Keratinocyte (primary cell): ENCODE data around the gene BAG1. TPM values are rescaled to one million over a fixed set of nuclear protein-coding genes. Genes with fewer than 3 reads are reported as not detected.

ENCODE experiments used
- DNase-seq: peaks from one replicate; pipeline ENCODE4 v3.0.0-alpha.2; 2011; ENCODE audit warnings: low read depth, missing footprints, low spot score
- FAIRE-seq: peaks from 2 replicates; lab custom pipeline; 2011; peaks lifted over from hg19 to GRCh38; lab: Jason Lieb, UNC
- H2AFZ ChIP-seq: 2 replicates; pipeline ENCODE4 v1.6.0; 2012; ENCODE audit warnings: low read length, control low read depth, inconsistent platforms; ENCODE audit not compliant: control insufficient read depth
- H3K27ac ChIP-seq: 2 replicates; pipeline ENCODE4 v1.5.1; 2011; ENCODE audit warnings: low read length; ENCODE audit not compliant: control insufficient read depth, insufficient read depth
- H3K27me3 ChIP-seq: 3 replicates; pipeline ENCODE4 v1.6.0; 2011; ENCODE audit warnings: low read length; ENCODE audit not compliant: control insufficient read depth, insufficient read depth; ENCODE audit errors: extremely low read depth
- H3K36me3 ChIP-seq, 2 experiments: 2 replicates in 1 of 2; 3 replicates in 1 of 2; pipeline ENCODE4 v1.5.1; 2011; ENCODE audit warnings: low read length in 2 of 2, mild to moderate bottlenecking in 1 of 2; ENCODE audit not compliant: control insufficient read depth in 2 of 2, insufficient read depth in 2 of 2; ENCODE audit errors: extremely low read depth in 1 of 2
- H3K4me1 ChIP-seq: 3 replicates; pipeline ENCODE4 v1.5.1; 2011; ENCODE audit warnings: low read length; ENCODE audit not compliant: control insufficient read depth, insufficient read depth; ENCODE audit errors: extremely low read depth
- H3K4me2 ChIP-seq: 3 replicates; pipeline ENCODE4 v1.6.0; 2011; ENCODE audit warnings: low read depth, low read length; ENCODE audit not compliant: control insufficient read depth, insufficient read depth; ENCODE audit errors: extremely low read depth
- H3K4me3 ChIP-seq, 3 experiments: fragments of 200-600 bp in 1 of 3; sonication (generic) in 1 of 3; 2 replicates in 2 of 3; 3 replicates in 1 of 3; pipeline ENCODE4 v1.5.1; 2011 to 2016; ENCODE audit warnings: low read length in 3 of 3, mild to moderate bottlenecking in 3 of 3, control low read depth in 2 of 3, inconsistent platforms in 1 of 3, low read depth in 1 of 3, mixed read lengths in 1 of 3, mixed run types in 1 of 3, moderate library complexity in 1 of 3; ENCODE audit not compliant: control insufficient read depth in 2 of 3, insufficient read depth in 2 of 3; ENCODE audit errors: extremely low read depth in 1 of 3
- H3K79me2 ChIP-seq: 2 replicates; pipeline ENCODE4 v1.6.0; 2012; ENCODE audit warnings: low read length; ENCODE audit not compliant: control insufficient read depth, insufficient read depth
- H3K9ac ChIP-seq: 3 replicates; pipeline ENCODE4 v1.6.0; 2011; ENCODE audit warnings: low read length; ENCODE audit not compliant: control insufficient read depth, insufficient read depth; ENCODE audit errors: extremely low read depth
- H3K9me1 ChIP-seq: 3 replicates; pipeline ENCODE4 v1.6.0; 2011; ENCODE audit warnings: low read length; ENCODE audit not compliant: control insufficient read depth, insufficient read depth; ENCODE audit errors: extremely low read depth
- H3K9me3 ChIP-seq: 2 replicates; pipeline ENCODE4 v1.5.1; 2012; ENCODE audit warnings: low read depth, low read length; ENCODE audit not compliant: control insufficient read depth
- H4K20me1 ChIP-seq: 3 replicates; pipeline ENCODE4 v1.6.0; 2011; ENCODE audit warnings: low read length; ENCODE audit not compliant: control insufficient read depth, insufficient read depth; ENCODE audit errors: extremely low read depth
- EZH2 ChIP-seq: IDR thresholded peaks from one replicate; pipeline ENCODE4 v1.6.1; 2012; ENCODE audit warnings: inconsistent platforms, mild to moderate bottlenecking, low read length, moderate library complexity
- dilution Hi-C: fragments of 300-500 bp; cut with MboI; formaldehyde crosslinking; loops from one replicate; pipeline ENCODE4 v1.7.0; 2020; ENCODE audit warnings: low sequenced_read_pairs; ENCODE audit not compliant: extremely low pct_ligation_motif_present
- polyA plus RNA-seq, 5 experiments: library from polyadenylated mRNA; depleted of rRNA in 3 of 5; stranded (reverse) in 3 of 5; stranded (forward) in 1 of 5; unstranded in 1 of 5; fragments of >200 nt; gene quantifications; 1 replicate in 1 of 5; 2 replicates in 3 of 5; 3 replicates in 1 of 5; pipeline versions ENCODE4 v1.2.1 to v1.2.3, GENCODE V29; 2011 to 2012; ENCODE audit warnings: missing spikeins in 2 of 5, low read depth in 1 of 5, low replicate concordance in 1 of 5
- TF ChIP-seq, protein P1 (sequence below), 3 experiments: IDR thresholded peaks in 1 of 3; conservative IDR thresholded peaks in 1 of 3; optimal IDR thresholded peaks in 1 of 3; 2 replicates in 2 of 3; 3 replicates in 1 of 3; pipeline versions ENCODE3 to v1.5.1; 2011; ENCODE audit warnings: low read length in 3 of 3, mild to moderate bottlenecking in 3 of 3, moderate library complexity in 2 of 3, control low read depth in 1 of 3, inconsistent platforms in 1 of 3; ENCODE audit not compliant: insufficient read depth in 2 of 3; ENCODE audit errors: extremely low read depth in 1 of 3

Gene BAG1
- polyA plus RNA-seq, 1 donor (not counting 4 experiments of a cell fraction or from before 2014, with no cell fraction given) = 30.1 TPM

DNA sequence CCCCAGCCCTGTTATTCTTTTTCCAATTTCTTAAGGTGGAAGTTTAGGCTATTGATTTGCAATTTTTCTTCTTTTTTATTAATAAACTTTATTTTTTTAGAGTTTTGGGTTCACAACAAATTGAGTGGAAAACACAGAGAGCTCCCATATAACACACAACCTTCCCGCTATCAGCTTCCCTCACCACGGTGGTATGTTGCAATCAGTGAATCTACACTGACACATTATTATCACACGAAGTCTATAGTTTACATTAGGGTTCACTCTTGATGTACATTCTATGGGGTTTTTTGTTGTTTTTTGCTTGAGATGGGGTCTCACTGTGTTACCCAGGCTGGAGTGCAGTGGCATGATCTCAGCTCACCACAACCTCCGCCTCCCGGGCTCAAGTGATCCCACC is 21.0 kb upstream of the BAG1 start:
- TF ChIP-seq, protein P1, sequence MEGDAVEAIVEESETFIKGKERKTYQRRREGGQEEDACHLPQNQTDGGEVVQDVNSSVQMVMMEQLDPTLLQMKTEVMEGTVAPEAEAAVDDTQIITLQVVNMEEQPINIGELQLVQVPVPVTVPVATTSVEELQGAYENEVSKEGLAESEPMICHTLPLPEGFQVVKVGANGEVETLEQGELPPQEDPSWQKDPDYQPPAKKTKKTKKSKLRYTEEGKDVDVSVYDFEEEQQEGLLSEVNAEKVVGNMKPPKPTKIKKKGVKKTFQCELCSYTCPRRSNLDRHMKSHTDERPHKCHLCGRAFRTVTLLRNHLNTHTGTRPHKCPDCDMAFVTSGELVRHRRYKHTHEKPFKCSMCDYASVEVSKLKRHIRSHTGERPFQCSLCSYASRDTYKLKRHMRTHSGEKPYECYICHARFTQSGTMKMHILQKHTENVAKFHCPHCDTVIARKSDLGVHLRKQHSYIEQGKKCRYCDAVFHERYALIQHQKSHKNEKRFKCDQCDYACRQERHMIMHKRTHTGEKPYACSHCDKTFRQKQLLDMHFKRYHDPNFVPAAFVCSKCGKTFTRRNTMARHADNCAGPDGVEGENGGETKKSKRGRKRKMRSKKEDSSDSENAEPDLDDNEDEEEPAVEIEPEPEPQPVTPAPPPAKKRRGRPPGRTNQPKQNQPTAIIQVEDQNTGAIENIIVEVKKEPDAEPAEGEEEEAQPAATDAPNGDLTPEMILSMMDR (optimal IDR thresholded peaks at IDR 0.05 in 1 of 3, IDR thresholded peaks at IDR 0.05 in 1 of 3, conservative IDR thresholded peaks at IDR 0.05 in 1 of 3; ENCODE audit: extremely low read depth in 1 of 3, insufficient read depth in 2 of 3, low read length in 3 of 3) = no peak
- TF ChIP-seq EZH2 = no peak
- Histone ChIP-seq H3K9ac (no peak overlapping the region), H3K9me3 (no peaks in the 10 kb centered on the region), H3K79me2 (no peaks in the 10 kb centered on the region), H3K36me3 (peaks cover 2 to 15% of the 10 kb centered on the region in 2 experiments), H3K4me1 (no peaks in the 10 kb centered on the region), H2AFZ (no peak overlapping the region), H4K20me1 (no peaks in the 10 kb centered on the region), H3K4me2 (no peak overlapping the region), H3K4me3 (no peak overlapping the region), H3K27ac (no peak overlapping the region), H3K9me1 (no peaks in the 10 kb centered on the region), H3K27me3 (no peaks in the 10 kb centered on the region)
- DNase-seq (no peak), FAIRE-seq (no peak)
- dilution Hi-C loops = no loop called here

GRCh38 chr9:33277484-33277883 is 13.0 kb upstream of the BAG1 start:
- dilution Hi-C loops = no loop called here
- H3K4me2 ChIP-seq = no peak overlapping the region
- H3K79me2 ChIP-seq = no peaks in the 10 kb centered on the region
- TF ChIP-seq, protein P1 (optimal IDR thresholded peaks at IDR 0.05 in 1 of 3, IDR thresholded peaks at IDR 0.05 in 1 of 3, conservative IDR thresholded peaks at IDR 0.05 in 1 of 3; ENCODE audit: extremely low read depth in 1 of 3, insufficient read depth in 2 of 3, low read length in 3 of 3) = no peak
- TF ChIP-seq EZH2 = no peak
- H3K9ac ChIP-seq = no peak overlapping the region
- H3K9me1 ChIP-seq = no peaks in the 10 kb centered on the region
- FAIRE-seq = no peak
- no peak overlapping the region for H2AFZ ChIP-seq
- no peak for DNase-seq
- H3K4me3 ChIP-seq = no peak overlapping the region
- H3K27ac ChIP-seq = no peak overlapping the region
- no peaks in the 10 kb centered on the region for H3K4me1 ChIP-seq
- H3K36me3 ChIP-seq = peaks cover 34 to 35% of the 10 kb centered on the region in 2 experiments
- no peaks in the 10 kb centered on the region for H3K9me3 ChIP-seq
- no peaks in the 10 kb centered on the region for H3K27me3 ChIP-seq
- H4K20me1 ChIP-seq = no peaks in the 10 kb centered on the region
